ENCODE results near the gene APBB2.

APBB2 gene

GRCh38 chr4:41132055-41132683 lies 82.2 kb downstream of the APBB2 start:
- no peak for DNase-seq

- DNase-seq: no peak
These were observed 84.4 kb downstream of the APBB2 start for GRCh38 chr4:41129936-41130440.

GRCh38 chr4:41129128-41129754 lies 85.1 kb downstream of the APBB2 start:
- DNase-seq: no peak

GRCh38 chr4:41125558-41126311 lies 88.6 kb downstream of the APBB2 start:
- no peak for DNase-seq

- DNase-seq: no peak
These were observed 89.3 kb downstream of the APBB2 start for GRCh38 chr4:41124916-41125548.

- DNase-seq: no peak
These were observed 91.6 kb downstream of the APBB2 start for GRCh38 chr4:41122775-41123174.

- no peak for DNase-seq
These were observed 92.0 kb downstream of the APBB2 start for GRCh38 chr4:41122309-41122708.

- no peak for DNase-seq
These were observed 92.4 kb downstream of the APBB2 start for GRCh38 chr4:41121906-41122305.

GRCh38 chr4:41120297-41121217 lies 93.8 kb downstream of the APBB2 start:
- DNase-seq: no peak

GRCh38 chr4:41119867-41120295 lies 94.5 kb downstream of the APBB2 start:
- DNase-seq: no peak

GRCh38 chr4:41111791-41112190 lies 102.6 kb downstream of the APBB2 start:
- no peak for DNase-seq

- DNase-seq: no peak
These were observed 104.3 kb downstream of the APBB2 start for GRCh38 chr4:41110050-41110449.

GRCh38 chr4:41108481-41108880 lies 105.9 kb downstream of the APBB2 start:
- DNase-seq: no peak

GRCh38 chr4:41106694-41107419 lies 107.5 kb downstream of the APBB2 start:
- no peak for DNase-seq

- no peak for DNase-seq
These were observed 108.3 kb downstream of the APBB2 start for GRCh38 chr4:41106081-41106480.

- DNase-seq: no peak
These were observed 110.2 kb downstream of the APBB2 start for GRCh38 chr4:41104155-41104554.

GRCh38 chr4:41103657-41104056 lies 110.7 kb downstream of the APBB2 start:
- DNase-seq: no peak

- no peak for DNase-seq
These were observed 111.8 kb downstream of the APBB2 start for GRCh38 chr4:41102414-41103092.

- DNase-seq: no peak
These were observed 116.0 kb downstream of the APBB2 start for GRCh38 chr4:41098093-41099048.

- no peak for DNase-seq
These were observed 118.4 kb downstream of the APBB2 start for GRCh38 chr4:41095973-41096372.
